GM21723 (cell line): Measurements from ENCODE around the gene UBE2N.
"Not testable (repeated sequence)": the region's sequence is repeated elsewhere in the genome, so short reads cannot be mapped to it uniquely, and the experiment has no call there.

Experiments
- ATAC-seq: cut with Tn5 transposase; IDR thresholded peaks from one replicate; pipeline ENCODE4 v1.9.1; 2021; ENCODE audit warnings: mild to moderate bottlenecking, moderate library complexity; ENCODE audit not compliant: unreplicated experiment

The UBE2N gene

DNA sequence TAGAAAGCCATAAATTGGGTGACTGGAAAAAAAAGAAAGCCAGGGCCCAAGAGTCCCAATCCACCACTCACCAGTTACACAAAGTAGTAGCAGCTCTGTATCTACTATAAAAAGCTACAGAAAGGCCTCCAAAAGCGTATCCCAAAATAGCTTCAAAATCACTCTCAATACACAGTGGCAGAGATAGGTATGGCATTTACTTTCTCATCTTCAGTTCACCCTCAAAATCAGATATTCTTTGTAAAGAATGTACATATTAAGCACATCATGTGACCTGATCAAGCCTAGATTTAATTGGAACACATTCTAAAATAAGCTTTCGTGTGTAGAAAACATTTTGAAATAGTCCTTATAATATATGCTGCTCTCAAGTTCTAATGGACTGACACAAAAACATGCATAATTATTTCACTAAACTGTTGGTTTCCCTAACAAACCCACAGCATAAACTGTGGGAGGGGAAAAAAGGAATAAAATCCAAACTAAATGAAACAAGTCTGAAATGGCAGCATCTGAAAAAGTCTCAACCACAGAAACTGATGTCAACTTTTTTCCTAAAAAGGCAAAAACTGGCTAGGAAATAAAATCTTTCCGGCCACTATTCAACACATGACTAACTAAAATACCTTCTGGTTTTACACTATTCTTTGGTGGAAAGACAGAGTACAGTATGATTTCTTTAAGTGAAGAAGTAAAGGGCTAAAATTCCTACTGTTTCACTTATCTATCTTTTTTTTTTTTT, 25.9 kb downstream of the UBE2N start:
- ATAC-seq = peak; percentile 51

GRCh38 chr12:93413064-93413463, 28.7 kb downstream of the UBE2N start:
- ATAC-seq = no peak

GRCh38 chr12:93412396-93412795, 29.4 kb downstream of the UBE2N start:
- not testable (repeated sequence) for ATAC-seq

- ATAC-seq = not testable (repeated sequence)
These were observed 30.7 kb downstream of the UBE2N start for GRCh38 chr12:93411060-93411459.

DNA sequence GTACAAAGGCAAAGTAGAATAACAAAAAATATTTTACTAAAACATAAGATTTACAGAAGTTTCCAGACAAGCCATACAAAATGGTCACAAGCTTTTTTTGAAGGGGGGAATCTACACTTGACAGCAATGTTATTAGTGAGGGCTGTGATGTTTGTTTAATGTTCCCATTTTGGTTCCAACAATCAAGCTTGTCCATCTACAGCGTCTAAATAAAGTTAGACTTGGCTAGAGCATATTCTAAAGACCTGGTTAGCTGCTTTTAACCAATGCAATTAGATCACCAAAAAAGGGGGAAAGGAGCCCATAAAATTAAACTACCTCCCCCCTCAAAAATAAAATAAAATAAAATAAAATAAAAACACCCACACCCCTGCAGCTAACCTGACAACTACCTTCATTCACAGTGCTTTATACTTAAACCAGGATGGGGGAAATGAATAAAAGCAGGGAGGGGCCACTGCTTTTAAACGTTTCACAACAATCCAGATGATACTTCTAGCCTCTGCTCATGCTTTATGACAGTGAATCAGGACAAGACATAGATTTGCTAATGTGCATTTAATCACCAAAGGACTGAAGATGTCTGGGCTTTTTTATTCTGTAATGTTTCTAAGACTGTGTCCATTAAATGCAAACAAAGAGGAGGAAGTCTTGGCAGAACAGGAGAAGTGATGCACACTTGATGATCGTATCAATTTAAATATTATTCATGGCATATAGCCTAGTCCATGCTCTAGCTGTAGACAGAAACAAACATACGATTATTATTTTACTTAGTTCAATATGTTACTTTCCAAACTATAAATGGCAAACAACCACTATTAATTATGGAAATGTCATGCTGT, 32.2 kb downstream of the UBE2N start:
- ATAC-seq = not testable (repeated sequence)

DNA sequence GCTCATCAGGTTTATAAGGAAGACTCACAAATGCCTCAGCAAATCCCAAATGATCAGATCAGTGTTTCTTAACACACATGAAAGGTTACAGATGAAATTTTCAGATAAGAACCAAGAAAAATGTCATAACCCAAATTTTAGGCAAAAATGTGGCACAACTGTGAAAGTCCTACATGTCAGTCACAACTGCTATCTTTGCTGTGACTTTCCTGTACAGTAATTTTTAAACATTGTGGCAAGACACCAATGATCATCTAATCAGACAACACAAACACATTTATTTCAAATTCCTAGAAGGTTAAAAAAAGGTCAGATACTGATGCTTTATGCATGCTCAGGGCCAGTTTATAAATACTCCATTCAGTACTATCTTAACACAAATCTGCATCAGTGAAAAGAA, 32.9 kb downstream of the UBE2N start:
- ATAC-seq = no peak

DNA sequence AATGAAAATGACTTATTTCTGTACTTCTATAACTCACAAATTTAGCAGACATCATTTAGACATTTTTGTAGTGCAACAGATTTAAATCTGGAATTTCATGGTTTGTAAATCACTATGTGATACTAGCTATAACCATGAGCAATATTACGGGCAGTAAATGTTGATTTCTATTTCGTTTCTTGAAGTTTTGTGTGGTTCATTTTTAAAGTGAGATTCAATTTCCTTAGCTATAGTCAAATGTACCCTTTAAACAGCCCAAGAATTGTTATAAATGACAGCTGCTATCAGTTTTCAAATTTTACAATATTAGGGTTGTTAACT, 33.8 kb downstream of the UBE2N start:
- ATAC-seq = no peak

DNA sequence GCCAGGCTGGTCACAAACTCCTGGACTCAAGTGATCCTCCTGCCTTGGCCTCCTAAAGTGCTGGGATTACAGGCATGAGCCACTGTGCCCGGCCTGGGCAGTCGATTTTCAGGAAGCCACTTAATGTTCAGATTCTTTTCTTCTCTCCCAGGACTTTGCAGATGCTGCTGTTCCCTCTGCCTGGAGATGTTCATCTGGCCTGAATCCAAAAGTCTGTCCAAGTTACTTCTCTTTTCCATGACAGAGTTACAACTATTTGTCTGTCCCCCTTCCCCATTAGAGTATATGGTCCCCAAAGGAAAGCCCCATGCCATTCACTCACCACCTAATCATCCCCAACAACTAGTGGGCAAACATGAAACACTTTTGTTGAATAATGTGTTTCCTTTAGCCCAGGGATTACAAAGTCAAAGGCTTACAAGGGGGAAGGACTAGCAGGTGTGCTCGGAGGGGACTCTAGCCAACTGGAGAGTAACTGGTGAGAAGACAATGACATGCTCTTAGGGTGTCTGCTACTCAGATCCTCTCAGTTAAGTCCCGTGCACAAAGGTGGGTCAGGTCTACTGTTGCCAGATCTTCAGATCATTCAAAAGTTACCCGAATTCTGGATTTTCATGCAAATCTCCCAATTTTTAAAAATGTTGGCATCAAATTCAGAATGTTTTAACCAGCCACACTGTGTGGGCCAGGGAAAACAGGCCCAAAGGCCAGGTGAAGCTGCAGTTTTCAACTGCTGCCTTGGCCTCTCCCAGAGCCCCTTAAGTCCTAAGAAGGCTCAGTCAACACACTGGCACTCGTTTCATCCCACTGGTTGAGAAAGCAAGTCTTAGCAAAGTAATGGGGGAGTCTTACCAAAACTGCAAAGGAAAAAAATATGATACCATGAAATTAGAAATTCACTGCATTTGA, 34.4 kb downstream of the UBE2N start:
- no peak for ATAC-seq

DNA sequence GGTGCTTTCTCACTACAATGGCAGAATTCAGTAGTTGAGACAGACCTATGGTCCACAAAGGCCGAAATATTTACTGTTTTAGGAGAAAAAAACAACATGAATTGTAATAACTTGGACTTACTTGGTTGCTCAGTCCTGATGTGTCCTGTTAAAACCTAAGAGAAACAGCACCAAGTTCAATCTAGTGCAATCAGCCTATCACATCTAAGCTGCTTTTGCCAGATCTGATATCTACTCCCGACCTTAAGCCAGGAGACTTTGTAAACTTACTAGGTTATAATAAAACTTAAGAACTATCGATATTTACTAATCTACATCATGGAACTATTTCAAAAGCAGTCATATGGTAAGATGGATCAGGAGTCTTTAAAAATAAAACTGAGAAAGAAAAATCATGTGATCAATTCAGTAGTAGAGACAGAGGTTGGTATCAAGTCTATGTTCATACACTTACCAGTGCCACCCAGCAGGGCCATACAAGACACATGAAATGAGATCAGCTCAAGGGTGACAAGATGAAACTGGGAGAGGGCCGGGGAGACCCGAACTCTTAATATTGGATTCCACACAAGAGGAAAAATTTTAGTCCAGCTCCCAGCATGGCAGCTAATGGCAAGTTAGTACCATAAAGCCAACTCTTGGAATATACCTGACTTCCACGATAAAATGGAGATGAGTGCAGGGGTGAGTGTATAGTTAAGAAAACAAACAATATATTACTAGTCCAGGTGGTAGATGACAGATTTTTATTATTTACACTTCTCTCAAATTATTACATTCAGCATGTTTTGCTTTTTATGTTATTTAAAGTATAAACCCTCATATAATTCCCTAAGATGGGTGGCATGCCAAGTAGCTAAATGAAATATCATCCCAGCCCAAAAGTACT, 36.5 kb downstream of the UBE2N start:
- ATAC-seq = no peak

DNA sequence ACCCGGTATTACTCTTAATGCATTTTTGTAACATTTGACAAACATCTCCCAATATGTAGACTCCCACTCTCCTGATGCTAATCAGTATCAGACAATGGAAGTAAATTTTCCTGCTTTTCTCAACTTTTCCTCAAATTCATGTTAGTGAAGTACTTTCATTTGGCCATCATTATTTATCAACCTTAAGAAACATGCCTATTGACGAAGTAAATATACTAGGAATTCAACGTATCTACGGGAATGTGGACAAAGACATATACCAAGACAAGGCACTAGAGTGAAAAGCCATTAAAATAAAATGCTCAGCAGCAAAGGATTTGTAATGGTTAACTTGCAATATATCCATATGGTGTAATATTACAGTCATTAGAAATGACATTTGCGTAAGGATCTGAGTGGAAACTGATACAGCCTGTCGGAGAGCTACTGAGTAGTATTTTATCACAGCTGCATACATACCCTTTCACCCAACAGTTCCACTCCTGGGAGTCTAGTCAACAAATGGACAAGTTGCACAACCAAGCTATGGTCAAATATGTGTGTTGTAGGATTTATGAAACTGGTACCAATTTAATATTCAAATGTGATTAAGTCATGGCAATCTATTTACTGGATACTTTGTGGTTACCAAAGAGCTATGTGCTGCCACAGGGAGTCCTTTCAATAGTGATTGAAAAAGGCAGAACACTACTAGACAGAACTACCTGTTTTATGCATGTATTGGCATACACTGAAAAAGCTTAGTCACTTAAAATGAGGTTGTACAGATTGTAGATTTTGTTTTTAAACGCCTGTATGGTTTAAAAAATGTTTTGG, 37.6 kb downstream of the UBE2N start:
- ATAC-seq = no peak

DNA sequence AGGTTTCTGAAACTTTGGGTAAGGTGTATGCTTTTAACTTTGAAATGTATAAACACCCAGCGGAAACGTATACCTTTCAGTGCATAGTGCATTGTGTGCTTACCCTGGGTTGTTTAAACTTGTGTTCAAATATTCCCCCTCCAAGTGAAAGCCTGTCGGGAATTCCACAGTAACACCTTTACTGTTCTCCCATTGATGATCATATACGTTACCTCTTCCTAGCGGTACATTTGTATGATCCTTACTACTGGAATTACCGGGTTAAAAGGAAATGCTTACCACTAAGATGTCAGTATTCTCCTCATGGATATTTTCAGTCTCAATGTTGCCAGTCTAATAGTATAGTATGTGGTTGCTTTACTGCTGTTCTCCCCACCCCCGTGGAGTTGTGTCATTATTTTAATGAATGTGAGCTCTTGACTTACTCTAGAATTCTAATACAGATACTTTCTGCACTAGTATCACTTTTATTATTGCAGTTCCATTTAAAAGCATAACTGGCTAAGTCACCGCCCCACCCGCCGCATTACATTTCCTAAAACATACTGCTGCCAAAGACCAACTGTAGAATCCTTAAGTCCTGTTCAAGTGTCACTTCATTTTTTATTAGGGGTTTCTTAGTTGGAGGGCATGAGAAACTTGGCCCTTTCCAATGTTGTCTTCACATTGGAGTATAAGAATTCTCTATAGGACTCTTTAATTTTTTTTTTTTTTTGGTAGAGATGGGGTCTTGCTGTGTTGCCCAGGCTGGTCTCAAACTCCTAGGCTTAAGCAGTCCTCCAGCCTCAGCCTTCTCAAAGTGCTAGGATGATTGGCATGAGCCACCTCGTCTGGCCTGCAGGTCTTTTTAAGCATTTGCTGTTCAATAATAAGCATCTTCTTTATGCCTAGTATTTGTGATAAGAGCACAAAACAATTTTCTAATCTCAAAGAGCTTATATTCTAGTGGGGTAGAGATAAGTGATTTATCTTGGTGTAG, 39.1 kb downstream of the UBE2N start:
- no peak for ATAC-seq

GRCh38 chr12:93399183-93399863, 42.4 kb downstream of the UBE2N start:
- ATAC-seq = peak; percentile 80

DNA sequence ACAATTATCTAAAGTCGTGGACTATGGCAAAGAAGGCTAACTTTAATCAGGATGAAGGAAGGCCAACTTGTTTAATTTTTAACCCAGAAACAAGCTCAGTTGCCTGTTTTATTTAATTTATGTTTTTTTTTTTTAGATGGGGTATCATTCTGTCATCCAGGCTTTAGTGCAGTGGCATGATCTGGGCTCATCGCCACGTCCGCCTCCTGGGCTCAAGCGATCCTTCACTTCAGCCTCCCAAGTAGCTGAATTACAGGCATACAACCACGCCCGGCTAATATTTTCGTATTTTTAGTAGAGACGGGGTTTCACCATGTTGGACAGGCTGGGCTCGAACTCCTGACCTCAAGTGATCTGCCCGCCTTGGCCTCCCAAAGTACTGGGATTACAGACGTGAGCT, 44.3 kb downstream of the UBE2N start:
- no peak for ATAC-seq

GRCh38 chr12:93393425-93393824, 48.3 kb downstream of the UBE2N start:
- ATAC-seq = no peak

DNA sequence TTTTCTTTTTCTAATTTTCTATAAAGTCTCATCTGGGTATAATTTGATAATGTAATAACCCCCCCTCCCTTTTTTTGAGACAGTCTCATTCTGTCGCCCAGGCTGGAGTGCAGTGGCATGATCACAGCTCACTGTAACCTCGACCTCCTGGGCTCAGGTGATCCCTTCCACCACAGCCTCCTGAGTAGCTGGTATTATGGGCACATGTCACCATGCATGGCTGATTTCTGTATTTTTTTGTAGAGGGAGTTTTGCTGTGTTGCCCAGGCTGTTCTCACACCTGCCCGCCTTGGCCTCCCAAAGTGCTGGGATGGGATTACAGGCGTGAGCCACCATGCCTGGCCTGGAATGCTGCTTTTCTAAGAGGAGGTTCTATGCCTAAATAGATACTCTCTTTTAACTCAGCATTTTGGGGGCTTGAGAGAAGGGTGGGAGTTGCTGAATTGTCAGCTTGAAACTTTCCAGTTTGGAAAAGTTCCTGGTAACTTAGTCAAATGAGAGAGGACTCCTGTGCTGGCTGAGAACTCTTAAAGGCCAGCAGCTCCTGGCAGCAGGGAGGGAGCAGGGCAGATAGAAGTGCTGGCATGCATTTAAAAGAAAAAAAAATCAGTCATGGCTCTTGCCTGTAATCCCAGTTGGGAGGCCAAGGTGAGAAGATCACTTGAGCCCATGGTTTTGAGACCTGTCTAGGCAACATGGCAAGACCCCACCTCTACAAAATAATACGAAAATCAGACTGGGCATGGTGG, 51.0 kb downstream of the UBE2N start:
- ATAC-seq = no peak

DNA sequence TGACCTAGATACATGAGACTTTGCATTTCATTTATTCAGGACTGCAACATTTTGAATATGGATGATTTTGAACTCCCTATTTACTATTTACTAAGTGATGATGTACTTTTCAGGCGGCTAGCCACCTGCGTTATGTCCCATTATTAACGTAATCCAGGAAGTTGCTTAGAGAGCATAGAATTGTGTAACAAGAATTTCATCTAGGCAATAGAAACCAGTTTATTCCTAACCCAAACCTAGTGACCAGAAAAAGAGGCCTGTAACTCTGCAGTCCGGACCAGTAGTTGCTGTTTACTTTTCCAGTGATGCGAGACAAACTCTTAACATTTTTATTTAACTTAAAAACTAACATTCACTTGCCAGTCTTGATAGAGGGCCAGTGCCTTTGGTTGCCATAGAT, 51.7 kb downstream of the UBE2N start:
- no peak for ATAC-seq

GRCh38 chr12:93387780-93388179, 54.0 kb downstream of the UBE2N start:
- no peak for ATAC-seq
